ENCODE results near the gene EPS8L1.

DNA sequence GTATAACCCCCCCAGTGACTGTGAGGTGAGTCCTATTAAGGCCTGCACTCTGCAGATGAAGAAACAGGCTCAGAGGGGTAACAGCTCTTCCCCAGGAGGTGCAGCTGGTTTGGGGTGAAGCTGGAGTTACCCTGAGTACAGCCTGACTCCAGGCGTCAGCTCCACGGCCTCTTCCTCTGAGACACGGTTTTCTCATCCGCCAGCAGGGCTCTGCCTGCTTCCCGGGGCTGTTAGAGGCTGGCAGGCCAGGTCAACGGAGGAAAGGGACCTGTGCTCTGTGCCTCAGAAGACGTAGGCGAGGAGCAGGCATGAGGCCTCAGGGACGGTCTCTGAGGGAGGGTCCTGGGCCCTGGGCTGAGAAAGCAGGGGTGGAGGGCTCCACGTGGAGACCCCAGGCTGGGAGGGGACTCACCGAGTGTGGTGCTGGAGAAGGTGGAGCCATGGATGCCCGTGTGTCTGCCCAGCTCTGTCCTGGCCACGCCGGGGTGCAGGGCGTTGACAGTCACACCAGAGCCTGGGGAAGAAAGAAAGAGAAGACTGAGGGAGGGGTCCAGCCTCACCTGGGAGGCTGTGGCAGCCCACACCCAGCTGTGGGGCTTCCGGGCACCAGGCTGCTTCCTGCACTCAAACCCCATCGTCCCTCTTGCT, 28.6 kb upstream of the EPS8L1 start:
- TF ChIP-seq, protein P1, sequence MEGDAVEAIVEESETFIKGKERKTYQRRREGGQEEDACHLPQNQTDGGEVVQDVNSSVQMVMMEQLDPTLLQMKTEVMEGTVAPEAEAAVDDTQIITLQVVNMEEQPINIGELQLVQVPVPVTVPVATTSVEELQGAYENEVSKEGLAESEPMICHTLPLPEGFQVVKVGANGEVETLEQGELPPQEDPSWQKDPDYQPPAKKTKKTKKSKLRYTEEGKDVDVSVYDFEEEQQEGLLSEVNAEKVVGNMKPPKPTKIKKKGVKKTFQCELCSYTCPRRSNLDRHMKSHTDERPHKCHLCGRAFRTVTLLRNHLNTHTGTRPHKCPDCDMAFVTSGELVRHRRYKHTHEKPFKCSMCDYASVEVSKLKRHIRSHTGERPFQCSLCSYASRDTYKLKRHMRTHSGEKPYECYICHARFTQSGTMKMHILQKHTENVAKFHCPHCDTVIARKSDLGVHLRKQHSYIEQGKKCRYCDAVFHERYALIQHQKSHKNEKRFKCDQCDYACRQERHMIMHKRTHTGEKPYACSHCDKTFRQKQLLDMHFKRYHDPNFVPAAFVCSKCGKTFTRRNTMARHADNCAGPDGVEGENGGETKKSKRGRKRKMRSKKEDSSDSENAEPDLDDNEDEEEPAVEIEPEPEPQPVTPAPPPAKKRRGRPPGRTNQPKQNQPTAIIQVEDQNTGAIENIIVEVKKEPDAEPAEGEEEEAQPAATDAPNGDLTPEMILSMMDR (IDR thresholded peaks at IDR 0.05): no peak
- no peak for TF ChIP-seq POLR2A (IDR thresholded peaks at IDR 0.05)
- no peak for TF ChIP-seq POLR2AphosphoS5 (IDR thresholded peaks at IDR 0.05)
